Activated T-cell treated with anti-CD3 and anti-CD28 coated beads for 24 hours (primary cell): ENCODE measurements around the gene MYO19.
"Not testable (repeated sequence)": the region's sequence is repeated elsewhere in the genome, so short reads cannot be mapped to it uniquely, and the experiment has no call there.

ENCODE experiments used
- DNase-seq: peaks from one replicate; pipeline ENCODE4 v3.0.0-alpha.2; 2020; ENCODE audit warnings: low read depth

The MYO19 gene

DNA sequence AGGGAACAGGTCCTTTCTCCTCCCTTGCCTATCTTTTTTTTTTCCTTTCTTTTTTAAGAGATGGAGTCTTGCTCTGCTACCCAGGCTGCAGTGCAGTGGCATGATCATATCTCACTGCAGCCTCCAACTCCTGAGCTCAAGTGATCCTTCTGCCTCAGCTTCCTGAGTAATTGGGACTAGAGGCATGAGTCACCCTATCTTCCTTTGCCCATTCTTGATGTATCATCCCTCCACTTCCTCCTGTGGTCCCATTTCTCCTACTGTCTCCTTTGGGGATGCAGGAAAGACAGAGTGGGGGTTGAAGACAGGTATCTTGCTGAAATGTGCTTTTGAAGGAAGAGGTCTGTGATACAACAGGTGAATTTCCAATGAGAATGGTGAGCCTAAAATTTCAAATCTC is 5.5 kb downstream of the MYO19 start:
- DNase-seq = no peak

DNA sequence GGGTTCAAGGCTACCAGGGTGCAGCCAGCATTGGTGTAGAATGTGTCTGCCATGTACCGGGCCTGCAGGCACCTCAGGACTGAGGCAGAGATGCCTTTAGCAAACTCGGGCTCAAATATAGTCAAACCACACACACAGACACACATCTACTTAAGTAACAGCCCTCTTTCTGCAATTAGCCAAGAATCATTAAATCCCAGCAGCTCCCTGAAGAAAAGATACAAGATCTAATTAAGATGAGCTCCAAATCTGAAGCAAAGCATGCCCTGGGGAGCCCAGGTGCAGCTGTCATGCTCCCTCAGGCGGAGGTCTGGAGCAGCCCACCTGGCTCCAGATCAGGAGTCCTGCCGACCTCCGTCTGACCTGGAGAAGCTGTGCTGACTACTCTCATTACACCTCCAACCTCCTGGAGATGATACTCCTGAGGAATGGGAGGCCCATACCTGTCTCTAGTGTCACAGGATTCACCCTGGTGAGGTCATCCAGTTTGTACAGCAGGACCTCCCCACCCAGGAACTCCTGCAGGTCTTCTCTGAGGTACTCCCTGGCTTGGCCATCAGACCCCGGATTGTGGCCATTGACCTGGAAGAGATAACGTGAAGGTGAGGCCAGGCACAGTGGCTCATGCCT is 6.9 kb downstream of the MYO19 start:
- DNase-seq = no peak

DNA sequence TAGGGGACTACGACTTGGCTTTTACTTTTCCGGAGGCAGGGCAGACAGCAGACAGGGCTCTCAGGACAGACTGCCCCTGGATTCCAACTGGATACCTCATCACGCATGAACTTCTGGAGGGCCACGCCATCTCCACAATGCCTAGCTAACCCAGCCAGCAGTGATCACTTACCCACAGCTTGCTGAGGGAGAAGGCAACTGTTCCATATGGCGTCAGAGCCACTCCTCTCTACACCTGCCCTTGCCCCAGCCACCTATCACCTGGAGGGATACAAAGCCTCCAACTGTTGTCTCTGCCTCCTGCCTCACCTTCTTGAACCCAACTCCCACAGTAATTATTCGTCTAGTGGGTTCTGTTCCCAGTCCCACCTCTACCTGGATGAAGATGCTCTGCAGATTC is 8.8 kb downstream of the MYO19 start:
- no peak for DNase-seq

DNA sequence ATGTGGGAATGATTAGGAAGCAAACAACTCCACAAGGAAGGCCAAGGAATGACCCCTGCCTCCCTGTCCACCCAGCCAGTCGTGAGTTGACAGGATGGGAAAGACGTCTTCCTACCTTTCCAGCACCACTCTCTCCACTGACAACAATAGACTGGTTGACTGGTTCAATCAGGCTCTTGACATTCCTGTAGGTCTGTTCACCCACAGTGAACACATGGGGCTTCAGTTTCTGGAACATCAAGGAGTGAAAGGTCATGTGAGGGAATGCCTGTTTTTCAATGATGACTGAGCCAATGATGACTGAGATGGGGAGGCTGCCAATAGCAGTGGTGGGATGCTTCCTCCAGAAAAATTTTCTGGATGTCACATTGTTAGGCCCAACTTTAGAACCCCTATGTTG is 9.6 kb downstream of the MYO19 start:
- no peak for DNase-seq

DNA sequence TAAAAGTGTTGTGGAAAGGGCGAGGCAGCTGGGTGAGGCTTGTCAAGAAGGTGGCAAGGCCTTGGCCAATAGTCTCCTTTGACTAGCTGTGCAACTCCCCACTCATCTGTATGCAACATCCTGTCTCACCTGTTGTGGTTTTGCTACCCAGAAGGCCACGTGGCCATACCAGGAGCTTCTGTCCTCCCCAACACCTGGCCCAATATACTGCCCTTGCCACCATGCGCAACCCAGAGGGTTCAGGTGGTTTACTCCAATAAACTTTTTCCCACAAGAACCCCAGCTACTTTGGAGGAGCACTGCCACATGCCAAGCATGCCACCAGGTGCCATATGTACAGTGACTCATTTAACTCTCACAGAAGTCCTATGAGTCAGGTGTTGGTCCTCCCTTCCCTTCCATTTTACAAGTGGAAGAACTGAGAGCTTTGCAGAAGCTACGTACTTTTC is 10.2 kb downstream of the MYO19 start:
- no peak for DNase-seq

DNA sequence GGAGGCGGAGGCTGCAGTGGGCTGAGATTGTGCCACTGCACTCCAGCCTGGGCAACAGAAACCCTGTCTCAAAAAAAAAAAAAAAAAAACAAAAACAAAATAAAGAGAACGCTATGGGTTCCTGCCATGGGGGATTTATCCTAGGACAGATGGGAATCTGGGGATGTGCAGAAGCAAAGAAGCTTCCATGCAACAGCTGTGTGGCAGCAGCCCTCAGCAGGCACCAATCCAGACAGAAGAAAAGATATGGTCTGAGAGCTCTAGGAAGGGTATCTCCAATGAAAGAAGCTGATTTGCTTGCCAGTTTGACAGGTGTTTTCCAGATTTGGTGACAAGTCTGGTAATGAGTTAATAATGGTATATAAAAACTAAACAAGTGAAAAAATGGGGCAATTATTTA is 11.6 kb downstream of the MYO19 start:
- DNase-seq = no peak

DNA sequence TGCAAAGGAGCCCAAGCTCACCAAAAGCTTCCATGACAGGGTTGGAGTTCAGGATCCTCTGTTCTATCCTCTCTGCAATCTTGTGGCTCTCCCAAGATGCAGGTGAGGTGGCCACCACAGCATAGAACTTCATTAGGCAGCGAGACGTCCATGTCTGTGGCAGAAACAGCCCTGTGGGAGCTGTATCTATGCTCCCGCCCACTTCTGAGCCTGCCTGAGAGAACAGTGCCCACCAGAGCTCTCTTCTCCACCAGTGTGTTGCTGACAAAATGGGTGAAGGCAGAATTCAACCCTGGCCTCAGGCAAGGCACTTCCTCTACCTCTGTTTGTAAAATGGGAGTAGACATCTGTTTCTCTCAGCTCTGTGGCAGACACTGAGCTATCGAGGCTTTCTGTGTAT is 18.8 kb downstream of the MYO19 start:
- no peak for DNase-seq

DNA sequence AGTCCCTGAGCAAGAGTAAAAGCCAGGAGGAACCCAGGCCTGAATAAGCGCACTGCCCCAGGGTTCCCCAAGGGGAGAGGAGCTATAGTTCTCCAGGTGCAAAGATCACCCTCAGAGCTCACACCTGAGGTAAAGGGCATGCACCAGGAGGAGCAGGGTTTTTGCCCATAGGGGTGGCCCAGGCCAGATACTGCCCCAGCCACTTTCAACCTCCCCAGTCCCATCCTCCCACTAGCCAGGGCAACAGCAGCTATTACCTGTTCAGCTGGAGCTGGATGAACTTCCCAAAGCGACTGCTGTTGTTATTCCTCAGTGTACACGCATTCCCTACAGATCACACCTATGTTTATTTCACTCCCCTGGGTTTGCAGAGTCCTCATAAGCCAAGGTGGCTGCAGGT is 19.8 kb downstream of the MYO19 start:
- no peak for DNase-seq

DNA sequence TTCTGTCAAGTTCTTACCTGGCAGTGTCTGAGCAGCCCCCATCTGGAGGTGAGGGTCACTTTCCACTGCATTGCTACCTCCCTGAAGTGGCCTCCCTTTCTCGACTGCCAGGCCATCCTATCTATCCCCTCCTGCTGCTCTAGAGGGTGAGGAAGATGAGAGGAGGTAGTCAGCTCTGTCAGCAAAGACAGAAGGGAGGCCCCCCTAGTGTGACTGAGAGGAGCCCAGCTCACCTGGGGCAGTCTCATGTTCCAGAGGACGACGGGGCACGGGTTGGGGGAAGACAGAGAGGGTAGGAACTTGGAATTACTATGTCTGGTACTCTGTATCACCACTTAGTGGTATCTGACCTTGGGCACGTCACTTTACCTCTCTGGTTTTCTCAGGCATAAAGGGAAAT is 22.0 kb downstream of the MYO19 start:
- no peak for DNase-seq

DNA sequence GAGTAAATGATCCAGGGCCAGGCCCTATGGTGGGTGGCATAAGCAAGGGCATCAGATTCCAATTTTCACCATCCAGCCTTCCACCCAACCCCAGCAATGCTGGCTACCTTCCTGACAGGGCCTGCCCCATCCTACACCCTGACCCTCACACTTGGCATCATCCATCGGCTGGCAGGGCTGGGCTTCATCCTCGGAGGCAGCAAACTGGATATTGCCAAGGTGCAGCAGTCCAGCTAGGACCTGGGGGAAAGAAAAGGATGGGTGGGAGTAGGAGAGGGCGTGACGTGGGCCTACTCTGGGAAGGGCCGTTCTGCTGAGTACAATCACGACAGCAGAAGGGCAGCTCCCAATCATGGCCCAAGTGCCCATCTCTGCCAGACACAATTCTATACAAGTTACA is 23.5 kb downstream of the MYO19 start:
- DNase-seq = no peak

DNA sequence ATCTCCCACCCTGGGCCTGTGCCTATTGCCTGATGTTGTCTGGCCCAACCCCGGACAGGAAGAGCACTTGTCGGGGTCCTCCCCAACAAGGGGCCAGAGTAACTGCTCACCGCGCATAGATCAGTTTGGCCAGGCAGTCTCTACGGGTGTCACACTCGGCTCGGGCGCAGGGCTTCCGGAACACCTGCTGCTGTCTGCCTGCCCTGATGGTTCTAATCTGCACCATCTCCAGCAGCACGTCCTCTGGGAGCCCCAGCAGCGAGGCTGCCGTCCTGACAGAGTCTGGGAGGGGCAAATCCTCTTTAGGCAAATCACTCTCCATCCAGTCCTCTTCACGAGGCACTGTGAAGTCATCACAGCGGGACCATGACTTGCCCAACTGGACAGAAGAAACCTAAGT is 24.0 kb downstream of the MYO19 start:
- DNase-seq = no peak

DNA sequence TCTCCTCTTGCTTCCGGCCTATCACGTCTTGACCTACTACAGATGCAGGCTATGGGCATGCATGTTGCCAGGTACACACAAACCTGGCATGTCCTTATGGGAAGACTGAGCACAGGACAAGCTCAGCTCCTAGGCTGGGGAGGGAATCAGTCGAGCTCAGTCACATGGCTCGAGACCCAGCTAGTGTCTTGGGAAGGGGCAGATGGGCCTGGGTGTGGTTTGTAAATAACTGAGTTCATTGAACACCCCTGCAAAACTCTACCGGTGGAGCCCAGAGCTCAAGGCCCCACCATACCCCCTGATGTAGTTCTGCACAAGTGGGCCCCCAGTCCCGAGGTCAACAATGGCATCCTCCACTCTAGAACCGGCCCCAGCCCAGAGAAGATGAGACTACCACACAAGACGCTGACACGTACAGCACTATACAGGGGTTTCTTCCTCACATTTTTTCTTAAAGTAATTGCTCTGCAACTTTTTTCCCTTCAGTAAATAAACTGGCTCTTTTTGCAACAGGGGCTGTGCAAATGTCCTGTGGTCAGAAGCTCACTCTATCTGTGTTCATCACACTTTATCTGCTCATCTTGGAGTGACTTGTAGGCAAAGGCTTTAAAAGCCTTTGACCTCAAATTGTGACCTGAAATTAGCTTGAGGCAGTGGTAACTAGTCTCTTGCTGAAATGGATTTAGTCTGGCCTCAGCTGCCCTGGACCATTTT is 25.2 kb downstream of the MYO19 start:
- no peak for DNase-seq

DNA sequence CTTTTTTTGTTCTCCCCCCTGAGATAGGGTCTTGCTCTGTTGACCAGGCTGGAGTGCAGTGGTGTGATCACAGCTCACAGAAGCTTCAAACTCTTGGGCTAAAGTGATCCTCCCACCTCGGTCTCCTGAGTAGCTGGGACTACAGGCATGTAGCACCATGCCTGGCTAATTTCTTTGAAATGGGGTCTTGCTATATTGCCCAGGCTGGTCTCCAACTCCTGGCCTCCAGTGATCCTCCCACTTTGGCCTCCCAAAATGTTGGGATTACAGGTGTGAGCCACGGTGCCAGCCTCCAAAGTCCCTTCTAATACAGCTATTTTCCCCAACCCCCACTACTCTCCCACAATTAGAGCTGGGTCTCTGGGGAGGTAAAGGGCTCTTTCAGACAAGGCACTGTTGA is 26.2 kb downstream of the MYO19 start:
- DNase-seq = not testable (repeated sequence)

DNA sequence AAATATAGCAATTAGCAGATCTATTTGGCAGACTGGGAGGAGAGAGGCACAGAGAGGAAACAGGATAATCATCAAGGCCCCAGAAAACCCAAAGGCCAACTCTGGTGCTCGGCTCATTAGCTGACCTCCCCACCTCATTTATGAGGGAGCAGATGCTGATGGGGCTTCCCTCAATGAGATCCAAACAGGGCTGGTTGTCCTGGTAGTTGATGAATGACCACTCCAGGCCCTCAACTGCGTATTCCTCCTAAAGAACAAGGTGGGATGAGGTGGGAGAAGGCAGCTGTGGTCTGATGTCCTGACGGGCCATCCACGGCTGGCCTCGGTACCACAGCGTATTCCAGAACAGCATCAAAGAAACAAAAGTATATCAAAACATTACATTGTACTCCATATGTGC is 27.4 kb downstream of the MYO19 start:
- DNase-seq = no peak

DNA sequence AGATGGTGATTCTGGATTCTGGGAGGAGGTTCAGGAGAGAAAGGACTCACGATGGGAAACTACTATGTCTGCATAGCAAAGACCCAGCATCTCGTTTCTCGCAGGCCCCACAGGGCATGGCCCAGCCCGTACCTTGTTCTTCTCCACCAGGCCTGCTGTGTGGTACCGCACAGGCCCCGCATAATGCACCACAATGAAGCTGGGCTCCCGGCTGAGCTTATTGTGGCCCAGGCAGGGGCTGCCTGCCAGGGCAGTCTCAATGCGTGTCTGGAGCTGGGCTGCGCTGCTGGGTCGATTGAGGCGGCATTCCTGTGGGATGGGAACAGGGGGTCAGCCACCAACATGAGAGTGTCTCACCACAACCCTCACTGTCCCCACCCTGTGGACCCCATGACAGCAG is 27.8 kb downstream of the MYO19 start:
- DNase-seq = no peak

DNA sequence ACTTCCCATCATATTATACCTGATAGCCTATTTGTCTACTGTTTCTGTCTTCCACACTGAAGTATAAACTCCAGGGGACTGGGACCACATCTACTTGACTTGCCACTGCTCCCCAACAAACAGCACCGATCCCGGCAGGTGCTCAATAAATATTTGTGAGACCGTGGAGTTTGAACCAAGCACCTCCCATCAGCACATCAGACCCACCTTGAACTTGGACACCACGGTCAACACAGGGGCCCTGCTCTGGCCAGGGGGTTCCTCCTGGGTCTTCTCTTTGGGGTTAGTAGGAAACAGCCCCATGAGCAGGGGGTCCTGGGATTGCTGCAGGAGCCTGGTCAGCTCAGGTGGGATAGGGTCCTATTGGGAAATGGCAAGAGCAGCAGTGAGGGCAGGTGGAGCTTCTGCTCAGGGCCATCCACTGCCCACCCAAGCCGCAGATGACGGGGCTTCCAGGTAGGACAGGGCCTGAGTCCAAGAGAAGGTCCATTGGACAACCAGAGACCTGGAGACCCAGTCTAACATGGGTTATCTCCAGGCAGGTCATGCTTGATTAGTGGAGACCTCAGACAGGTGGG is 28.3 kb downstream of the MYO19 start:
- DNase-seq = no peak

DNA sequence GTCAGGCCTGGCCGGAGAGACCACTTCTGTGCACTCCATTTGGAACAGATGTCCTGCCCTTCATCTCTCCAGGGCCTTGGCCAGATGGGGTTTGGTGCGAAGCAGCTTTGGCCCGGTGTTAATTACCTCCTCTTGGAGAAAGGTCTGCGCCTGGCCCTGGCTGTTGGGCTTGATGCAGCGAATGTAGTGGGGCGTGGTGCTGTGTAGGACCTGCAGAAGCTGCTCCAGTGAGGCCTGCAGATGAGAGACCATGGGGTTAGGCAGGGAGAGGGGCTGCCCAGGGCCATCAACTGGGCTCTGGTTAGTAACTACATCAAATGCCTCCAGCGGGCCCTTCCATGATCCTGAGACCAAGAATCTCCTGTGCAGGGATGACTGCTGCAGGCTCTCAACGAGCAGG is 29.5 kb downstream of the MYO19 start:
- DNase-seq = no peak

DNA sequence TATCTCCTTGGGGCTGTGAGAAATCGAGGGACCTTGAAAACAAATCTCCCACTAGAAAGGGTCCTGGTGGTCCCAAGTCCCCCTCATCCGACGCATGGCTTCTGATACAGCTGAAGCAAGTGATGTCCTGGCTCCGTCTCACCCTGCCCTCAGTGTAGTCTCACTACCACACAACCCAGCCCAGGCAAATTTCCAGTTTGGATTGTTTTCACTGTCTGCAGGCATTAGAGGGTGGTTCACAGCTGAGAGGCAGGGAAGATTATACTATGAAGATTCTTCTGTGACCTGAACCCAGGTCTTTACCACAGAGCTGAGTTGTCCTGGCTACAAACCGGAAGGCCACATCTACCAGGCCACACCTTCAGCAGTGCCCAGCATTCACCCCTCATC is 30.5 kb downstream of the MYO19 start:
- no peak for DNase-seq

DNA sequence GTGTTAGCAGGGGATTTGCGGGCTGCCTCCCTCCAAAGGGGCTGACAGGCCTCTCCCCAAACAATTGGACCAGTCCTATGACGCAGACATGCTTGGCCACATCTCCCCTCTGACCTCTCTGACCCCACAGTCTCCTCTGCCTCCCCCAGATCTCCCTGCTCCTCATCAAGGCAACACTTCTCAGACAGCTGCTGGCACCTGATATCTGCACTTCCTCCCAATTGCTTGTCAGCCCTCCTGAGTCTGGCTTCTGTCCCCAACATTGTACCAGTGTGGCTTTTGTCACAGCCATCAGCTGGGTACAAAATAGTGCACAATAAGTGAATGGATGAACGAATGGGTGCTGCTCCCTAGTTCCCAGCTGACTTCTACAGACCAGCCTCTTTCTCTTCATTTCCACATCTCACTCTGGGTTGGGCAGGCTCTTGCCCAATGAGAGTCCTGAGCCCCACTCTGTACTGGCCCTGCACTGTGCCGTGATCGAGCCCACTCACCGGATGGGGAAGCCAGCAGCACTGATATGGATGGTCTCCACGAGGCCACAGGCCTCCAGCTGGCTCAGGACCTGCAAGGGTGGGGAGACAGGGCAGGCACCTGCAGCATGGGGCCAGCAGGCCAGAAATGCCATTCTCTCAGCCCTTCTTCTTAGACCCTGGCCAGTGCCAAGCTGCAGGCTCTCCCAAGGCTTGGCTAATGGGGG is 31.1 kb downstream of the MYO19 start:
- DNase-seq = no peak

DNA sequence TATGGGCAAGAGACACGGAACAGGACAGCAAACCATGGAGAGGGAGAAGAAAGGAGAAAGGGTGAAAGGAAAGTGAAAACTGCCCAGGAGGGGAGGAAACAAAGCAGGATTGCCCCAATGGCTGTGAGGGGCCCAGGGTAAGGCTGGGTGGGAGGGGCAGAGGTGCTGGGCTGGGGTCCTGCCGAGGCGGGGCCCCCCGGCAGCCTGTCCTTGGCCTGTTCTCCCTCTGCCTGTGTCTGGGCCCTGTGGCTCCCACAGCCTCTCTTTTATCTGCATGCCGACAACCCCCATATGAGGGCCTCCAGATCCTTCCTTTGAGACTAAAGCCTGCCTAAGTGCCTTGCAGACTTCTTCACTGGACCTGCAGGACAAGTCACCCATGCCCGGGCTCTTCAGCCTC is 32.7 kb downstream of the MYO19 start:
- DNase-seq = no peak

DNA sequence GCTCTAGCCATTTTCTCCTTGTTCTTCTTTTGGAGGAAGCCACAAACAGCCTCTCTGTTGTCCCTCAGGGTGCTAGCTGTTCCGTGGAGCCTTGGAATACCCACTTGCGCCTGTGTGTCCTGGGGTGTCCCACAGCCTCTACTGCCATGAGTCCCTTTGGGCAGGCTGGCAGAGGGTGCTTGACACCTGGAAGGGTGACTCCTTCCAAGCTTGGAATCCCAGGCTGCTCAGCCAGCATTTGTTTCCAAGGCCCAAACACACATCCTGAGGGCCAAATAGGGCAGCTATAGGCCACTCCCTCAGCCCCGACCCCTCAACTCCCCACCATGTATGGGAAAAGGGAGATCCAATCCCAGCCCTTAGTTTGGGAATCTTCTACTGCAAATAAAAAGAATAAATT is 33.3 kb downstream of the MYO19 start:
- DNase-seq = no peak

DNA sequence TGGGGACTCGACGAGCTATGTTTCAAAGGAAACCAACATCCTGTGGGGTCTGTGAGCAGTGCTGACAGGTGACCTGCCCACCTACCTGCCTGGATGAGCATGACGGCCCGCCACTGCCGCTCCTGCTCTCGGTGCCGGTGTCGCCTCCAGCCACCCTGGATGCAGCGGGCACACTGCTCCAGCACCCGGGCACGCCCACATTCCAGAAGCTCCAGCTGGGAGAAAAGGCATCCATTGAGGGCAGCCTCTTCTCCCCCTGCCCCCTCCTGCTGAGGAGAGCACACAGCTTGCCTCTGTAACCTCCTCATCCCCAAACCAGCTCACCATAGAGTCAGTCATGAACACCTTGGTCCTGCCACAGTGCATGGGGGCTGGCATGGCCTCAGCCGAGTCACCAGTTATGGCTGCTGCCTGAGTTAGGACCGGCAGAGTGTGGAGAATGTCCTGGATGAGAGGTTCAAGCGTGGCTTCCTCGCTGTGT is 33.9 kb downstream of the MYO19 start:
- DNase-seq = no peak
